RWPE2 (cell line): ENCODE results near the gene CTAGE9.

Source experiments
- ATAC-seq: fragments of 200-7000 bp; cut with Tn5 transposase; 3 replicates; pipeline ENCODE4 v1.9.1; 2021; ENCODE audit warnings: low read depth
- DNase-seq: peaks from one replicate; pipeline ENCODE4 v3.0.0-alpha.2; 2020; ENCODE audit warnings: low spot score
- H3K27ac ChIP-seq: fragments of 450-650 bp; 2 replicates; pipeline ENCODE4 v1.5.1; 2017; ENCODE audit warnings: mild to moderate bottlenecking; ENCODE audit not compliant: poor library complexity, severe bottlenecking
- H3K27me3 ChIP-seq: fragments of 250-450 bp; sonication (Bioruptor Pico); 2 replicates; pipeline ENCODE4 v1.5.1; 2021; ENCODE audit warnings: mild to moderate bottlenecking, moderate library complexity; ENCODE audit not compliant: insufficient read depth, poor library complexity, severe bottlenecking
- H3K36me3 ChIP-seq: fragments of 250-450 bp; sonication (Bioruptor Pico); 2 replicates; pipeline ENCODE4 v1.5.1; 2020; ENCODE audit warnings: low read depth, mild to moderate bottlenecking, moderate library complexity
- H3K4me1 ChIP-seq: fragments of 250-450 bp; sonication (Bioruptor Pico); 2 replicates; pipeline ENCODE4 v1.5.1; 2021; ENCODE audit warnings: mild to moderate bottlenecking, moderate library complexity; ENCODE audit not compliant: insufficient read depth, poor library complexity, severe bottlenecking
- H3K4me3 ChIP-seq: fragments of 250-450 bp; sonication (Bioruptor Pico); 2 replicates; pipeline ENCODE4 v1.5.1; 2021; ENCODE audit warnings: mild to moderate bottlenecking, moderate library complexity; ENCODE audit not compliant: severe bottlenecking
- H3K9me3 ChIP-seq: fragments of 250-450 bp; sonication (Bioruptor Pico); 2 replicates; pipeline ENCODE4 v1.5.1; 2021; ENCODE audit warnings: mild to moderate bottlenecking, moderate library complexity; ENCODE audit not compliant: severe bottlenecking
- TF ChIP-seq, protein P1 (sequence below): fragments of 450-650 bp; IDR thresholded peaks from one replicate; pipeline ENCODE4 v1.5.1; 2017; ENCODE audit warnings: mild to moderate bottlenecking, moderate library complexity; ENCODE audit not compliant: poor library complexity, severe bottlenecking

CTAGE9 gene

DNA sequence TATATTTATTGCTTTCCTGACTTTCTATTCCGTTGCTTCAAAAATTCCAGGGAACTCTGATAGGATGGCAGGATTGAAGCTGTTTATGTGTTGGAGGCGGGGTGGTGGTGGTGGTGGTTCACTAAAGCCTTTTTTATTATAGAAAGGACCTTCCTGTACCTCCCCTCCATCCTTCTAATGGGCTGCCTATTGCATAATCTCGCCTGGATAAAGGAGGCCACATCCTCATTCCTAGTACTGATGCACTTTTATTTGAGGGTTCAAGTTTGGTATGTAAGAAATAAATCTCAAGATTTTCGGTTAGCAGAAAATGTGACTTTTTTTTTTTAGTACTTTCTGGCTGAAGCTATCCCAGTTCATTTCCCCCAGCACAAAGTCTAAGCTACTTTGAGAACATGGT is 18.7 kb upstream of the CTAGE9 start:
- no peaks in the 10 kb centered on the region for H3K27me3 ChIP-seq
- no peaks in the 10 kb centered on the region for H3K36me3 ChIP-seq
- no peak for DNase-seq
- no peak for ATAC-seq
- no peaks in the 10 kb centered on the region for H3K9me3 ChIP-seq
- H3K4me3 ChIP-seq, result no peak overlapping the region
- TF ChIP-seq, protein P1, sequence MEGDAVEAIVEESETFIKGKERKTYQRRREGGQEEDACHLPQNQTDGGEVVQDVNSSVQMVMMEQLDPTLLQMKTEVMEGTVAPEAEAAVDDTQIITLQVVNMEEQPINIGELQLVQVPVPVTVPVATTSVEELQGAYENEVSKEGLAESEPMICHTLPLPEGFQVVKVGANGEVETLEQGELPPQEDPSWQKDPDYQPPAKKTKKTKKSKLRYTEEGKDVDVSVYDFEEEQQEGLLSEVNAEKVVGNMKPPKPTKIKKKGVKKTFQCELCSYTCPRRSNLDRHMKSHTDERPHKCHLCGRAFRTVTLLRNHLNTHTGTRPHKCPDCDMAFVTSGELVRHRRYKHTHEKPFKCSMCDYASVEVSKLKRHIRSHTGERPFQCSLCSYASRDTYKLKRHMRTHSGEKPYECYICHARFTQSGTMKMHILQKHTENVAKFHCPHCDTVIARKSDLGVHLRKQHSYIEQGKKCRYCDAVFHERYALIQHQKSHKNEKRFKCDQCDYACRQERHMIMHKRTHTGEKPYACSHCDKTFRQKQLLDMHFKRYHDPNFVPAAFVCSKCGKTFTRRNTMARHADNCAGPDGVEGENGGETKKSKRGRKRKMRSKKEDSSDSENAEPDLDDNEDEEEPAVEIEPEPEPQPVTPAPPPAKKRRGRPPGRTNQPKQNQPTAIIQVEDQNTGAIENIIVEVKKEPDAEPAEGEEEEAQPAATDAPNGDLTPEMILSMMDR, result no peak
- H3K4me1 ChIP-seq, result no peaks in the 10 kb centered on the region
- H3K27ac ChIP-seq, result no peak overlapping the region

DNA sequence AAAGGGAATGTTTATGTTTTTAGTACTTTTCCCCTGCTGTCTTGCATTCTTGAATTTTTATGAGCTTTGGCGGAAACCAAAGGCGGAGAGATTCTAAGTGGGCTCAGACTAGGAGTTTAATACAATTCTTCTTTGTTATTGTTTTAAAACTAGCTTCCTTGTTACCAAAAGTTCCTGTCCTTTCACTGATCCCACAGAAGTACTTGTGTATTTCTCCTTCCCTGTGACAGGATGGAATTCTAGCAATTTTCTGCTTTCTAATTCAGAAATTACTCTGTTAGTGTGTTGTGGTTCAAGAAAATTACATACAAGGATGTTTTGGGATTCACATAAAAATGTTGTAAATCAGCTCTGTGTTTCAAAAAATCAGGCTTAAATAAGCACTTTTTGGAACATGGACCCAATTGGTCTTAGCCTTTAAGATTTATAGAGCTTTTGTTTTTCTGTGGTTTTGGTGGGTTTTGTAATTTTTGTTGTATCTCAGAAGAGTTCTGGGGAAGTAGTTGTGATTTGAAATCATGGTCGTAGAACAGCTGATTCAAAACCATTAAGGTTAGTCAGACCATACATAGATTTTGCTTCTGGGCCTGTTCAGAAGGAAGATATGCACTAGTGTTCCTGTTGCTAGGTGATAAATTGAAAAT is 17.6 kb upstream of the CTAGE9 start:
- no peaks in the 10 kb centered on the region for H3K4me1 ChIP-seq
- ATAC-seq (no peak), DNase-seq (no peak)
- no peaks in the 10 kb centered on the region for H3K27me3 ChIP-seq
- no peak overlapping the region for H3K4me3 ChIP-seq
- TF ChIP-seq, protein P1, result no peak
- no peaks in the 10 kb centered on the region for H3K36me3 ChIP-seq
- no peaks in the 10 kb centered on the region for H3K9me3 ChIP-seq
- no peak overlapping the region for H3K27ac ChIP-seq

DNA sequence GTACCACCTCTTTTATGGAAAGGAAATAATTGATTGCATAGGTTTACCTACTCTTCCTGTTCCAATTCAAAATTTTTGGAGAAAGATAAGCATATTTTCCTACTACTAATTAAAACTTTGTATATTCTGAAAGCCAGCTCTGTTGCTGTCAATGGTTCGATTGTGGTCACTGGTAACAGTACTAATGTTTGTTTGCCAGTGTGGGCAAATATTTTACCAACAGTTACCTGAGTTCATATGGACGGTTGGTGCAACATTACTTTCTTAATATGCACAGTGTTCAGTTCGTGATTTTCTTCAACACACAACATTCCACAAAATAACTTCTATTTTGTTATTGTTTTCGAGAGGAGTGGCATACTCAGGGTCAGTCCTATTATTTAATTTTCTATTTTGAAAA is 17.1 kb upstream of the CTAGE9 start:
- TF ChIP-seq, protein P1, result no peak
- Histone ChIP-seq H3K27me3 (no peaks in the 10 kb centered on the region), H3K4me3 (no peak overlapping the region), H3K36me3 (no peaks in the 10 kb centered on the region), H3K4me1 (no peaks in the 10 kb centered on the region), H3K27ac (no peak overlapping the region), H3K9me3 (no peaks in the 10 kb centered on the region)
- no peak for ATAC-seq
- no peak for DNase-seq

DNA sequence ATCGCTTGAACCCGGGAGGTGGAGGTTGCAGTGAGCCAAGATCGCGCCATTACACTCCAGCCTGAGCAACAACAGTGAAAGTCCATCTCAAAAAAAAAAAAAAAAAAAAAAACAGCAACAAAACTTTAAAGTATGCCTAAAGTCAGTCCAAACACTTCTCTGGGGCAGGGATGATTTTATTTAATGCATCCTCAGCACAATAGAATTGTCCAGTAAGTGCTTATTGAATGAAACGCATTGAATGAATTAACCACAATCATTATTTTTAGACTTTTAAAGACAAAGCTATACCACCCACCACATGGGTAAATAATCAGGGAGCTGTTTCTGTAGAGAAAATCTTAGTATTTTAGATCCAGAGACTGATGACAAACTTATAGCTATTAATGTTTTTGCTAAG is 16.6 kb upstream of the CTAGE9 start:
- TF ChIP-seq, protein P1, result no peak
- Histone ChIP-seq H3K9me3 (no peaks in the 10 kb centered on the region), H3K4me1 (no peaks in the 10 kb centered on the region), H3K4me3 (no peak overlapping the region), H3K36me3 (no peaks in the 10 kb centered on the region), H3K27me3 (no peaks in the 10 kb centered on the region), H3K27ac (no peak overlapping the region)
- ATAC-seq (no peak), DNase-seq (no peak)

DNA sequence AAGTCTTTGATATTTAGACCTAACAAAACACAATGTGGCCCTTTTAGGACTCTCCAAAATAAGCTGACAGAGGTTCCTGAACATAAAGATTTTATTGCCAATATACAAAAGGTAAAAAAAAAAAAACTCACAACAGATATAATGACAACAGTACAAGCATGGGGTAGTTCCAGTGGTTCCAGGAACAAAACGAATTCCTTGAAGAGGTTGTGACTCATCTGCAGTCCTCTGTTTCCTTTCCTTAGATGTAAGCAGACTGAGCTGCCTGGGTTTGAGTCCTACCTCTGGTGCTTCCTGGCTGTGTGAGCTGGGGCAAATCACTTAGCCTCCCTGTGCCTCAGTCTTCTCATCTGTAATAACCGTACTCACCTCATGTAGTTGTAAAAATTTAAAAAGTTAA is 13.3 kb upstream of the CTAGE9 start:
- H3K27ac ChIP-seq, result no peak overlapping the region
- DNase-seq (no peak), ATAC-seq (no peak)
- no peak overlapping the region for H3K4me3 ChIP-seq
- TF ChIP-seq, protein P1, result no peak
- H3K9me3 ChIP-seq, result no peaks in the 10 kb centered on the region
- no peaks in the 10 kb centered on the region for H3K27me3 ChIP-seq
- no peaks in the 10 kb centered on the region for H3K36me3 ChIP-seq
- H3K4me1 ChIP-seq, result no peaks in the 10 kb centered on the region
